Liver (tissue), 9 donors: Measurements from ENCODE around the gene TPT1. TPM values are rescaled to one million over a fixed set of nuclear protein-coding genes. Genes with fewer than 3 reads are reported as not detected.

Experiments used
- DNase-seq: peaks from one replicate; pipeline ENCODE4 v3.0.0-alpha.2; 2017; ENCODE audit warnings: low spot score
- H3K27ac ChIP-seq, 2 donors: one replicate each; pipeline ENCODE4 v1.7.0; 2013; ENCODE audit warnings: inconsistent platforms in 2 of 2, low read length in 2 of 2, control low read depth in 1 of 2, low read depth in 1 of 2, mild to moderate bottlenecking in 1 of 2
- H3K27me3 ChIP-seq, 4 donors: one replicate each; pipeline versions ENCODE4 v1.6.1 to v1.7.0; 2013; ENCODE audit warnings: low read length in 3 of 4, inconsistent platforms in 1 of 4, mild to moderate bottlenecking in 1 of 4, moderate library complexity in 1 of 4; ENCODE audit not compliant: control insufficient read depth in 4 of 4, insufficient read depth in 4 of 4
- H3K36me3 ChIP-seq, 4 donors: one replicate each; pipeline versions ENCODE4 v1.6.1 to v1.7.0; 2013; ENCODE audit warnings: low read length in 3 of 4, mild to moderate bottlenecking in 3 of 4, low read depth in 1 of 4, moderate library complexity in 1 of 4; ENCODE audit not compliant: control insufficient read depth in 4 of 4, insufficient read depth in 3 of 4
- H3K4me1 ChIP-seq, 4 donors: one replicate each; pipeline versions ENCODE4 v1.6.1 to v1.7.0; 2013; ENCODE audit warnings: low read length in 3 of 4, mild to moderate bottlenecking in 3 of 4, moderate library complexity in 1 of 4; ENCODE audit not compliant: control insufficient read depth in 4 of 4, insufficient read depth in 4 of 4
- H3K4me3 ChIP-seq, 3 donors: one replicate each; pipeline versions ENCODE4 v1.6.1 to v1.7.0; 2013; ENCODE audit warnings: low read length in 3 of 3, control low read depth in 1 of 3, low read depth in 1 of 3, mild to moderate bottlenecking in 1 of 3
- H3K9ac ChIP-seq, 2 donors: one replicate each; pipeline ENCODE4 v1.7.0; 2013; ENCODE audit warnings: low read length in 2 of 2, mild to moderate bottlenecking in 2 of 2, moderate library complexity in 2 of 2, control low read depth in 1 of 2, low read depth in 1 of 2
- H3K9me3 ChIP-seq, 4 donors: one replicate each; pipeline versions ENCODE4 v1.6.1 to v1.7.0; 2013; ENCODE audit warnings: low read length in 3 of 4; ENCODE audit not compliant: control insufficient read depth in 4 of 4
- EGR1 ChIP-seq, 2 donors: IDR thresholded peaks; 2 replicates each; pipeline ENCODE4 v1.6.1; 2016 to 2018; ENCODE audit warnings: antibody characterized with exemption in 2 of 2, low read depth in 2 of 2
- FOXA1 ChIP-seq: IDR thresholded peaks from 2 replicates; pipeline ENCODE4 v1.6.1; 2016; ENCODE audit warnings: antibody characterized with exemption
- GABPA ChIP-seq, 2 donors: IDR thresholded peaks in 1 of 2; conservative IDR thresholded peaks in 1 of 2; 2 replicates each; pipeline ENCODE4 v1.6.1; 2016; ENCODE audit warnings: antibody characterized with exemption in 2 of 2, mild to moderate bottlenecking in 1 of 2, moderate library complexity in 1 of 2
- HNF4A ChIP-seq, 2 donors: conservative IDR thresholded peaks; 2 replicates each; pipeline ENCODE4 v1.6.1; 2016; ENCODE audit warnings: antibody characterized with exemption in 2 of 2, mild to moderate bottlenecking in 2 of 2
- HNF4G ChIP-seq: IDR thresholded peaks from 2 replicates; pipeline ENCODE4 v1.6.1; 2016; ENCODE audit warnings: antibody characterized with exemption
- JUND ChIP-seq, 2 donors: IDR thresholded peaks; 2 replicates each; pipeline ENCODE4 v1.6.1; 2016; ENCODE audit warnings: antibody characterized with exemption in 2 of 2
- RXRA ChIP-seq, 2 donors: IDR thresholded peaks; 2 replicates each; pipeline ENCODE4 v1.6.1; 2017 to 2018; ENCODE audit warnings: antibody characterized with exemption in 2 of 2, mild to moderate bottlenecking in 1 of 2
- SP1 ChIP-seq: IDR thresholded peaks from 2 replicates; pipeline ENCODE4 v1.6.1; 2018; ENCODE audit warnings: antibody characterized with exemption, mild to moderate bottlenecking
- TAF1 ChIP-seq: conservative IDR thresholded peaks from 2 replicates; pipeline ENCODE4 v1.6.1; 2016; ENCODE audit warnings: antibody characterized with exemption, mild to moderate bottlenecking
- YY1 ChIP-seq: IDR thresholded peaks from 2 replicates; pipeline ENCODE4 v1.6.1; 2016; ENCODE audit warnings: antibody characterized with exemption, mild to moderate bottlenecking
- WGBS: extraction: QIAGEN DNeasy Blood & Tissue Kit; methylation state at CpG from one replicate; pipeline ENCODE4 v1.1.7; 2013; 5-methylcytosine and 5-hydroxymethylcytosine counted together
- polyA plus RNA-seq, 2 donors: library from polyadenylated mRNA; stranded (reverse) in 1 of 2; unstranded in 1 of 2; fragments of 200-250 nt in 1 of 2; fragments of >200 nt in 1 of 2; fragmentation: Nextera tagmentation in 1 of 2; extraction: Ambion mirVana in 1 of 2; gene quantifications; one replicate each; pipeline versions ENCODE4 v1.2.1 to v1.2.3, GENCODE V29; 2013 to 2015
- total RNA-seq, 2 donors: library from RNA; depleted of rRNA; stranded (reverse); fragments of >200 nt; gene quantifications; one replicate each; pipeline ENCODE4 v1.2.3, GENCODE V29; 2014
- TF ChIP-seq, protein P1 (sequence below): IDR thresholded peaks from 2 replicates; pipeline ENCODE4 v1.6.1; 2016; ENCODE audit warnings: antibody characterized with exemption
- TF ChIP-seq, protein P2 (sequence below): IDR thresholded peaks from 2 replicates; pipeline ENCODE4 v1.6.1; 2016; ENCODE audit warnings: antibody characterized with exemption
- TF ChIP-seq, protein P3 (sequence below): IDR thresholded peaks from 2 replicates; pipeline ENCODE4 v1.6.1; 2016; ENCODE audit warnings: antibody characterized with exemption
- TF ChIP-seq, protein P4 (sequence below): IDR thresholded peaks from 2 replicates; pipeline ENCODE4 v1.6.1; 2016; ENCODE audit warnings: antibody characterized with exemption, mild to moderate bottlenecking
- donor health status: healthy.
- donor health status: healthy.
- donor health status: healthy.
- donor health status: healthy.
- donor health status: healthy.

TPT1 gene
- total and polyA plus RNA-seq, 4 donors: 1,382 to 2,885 (median 1,815) TPM

DNA sequence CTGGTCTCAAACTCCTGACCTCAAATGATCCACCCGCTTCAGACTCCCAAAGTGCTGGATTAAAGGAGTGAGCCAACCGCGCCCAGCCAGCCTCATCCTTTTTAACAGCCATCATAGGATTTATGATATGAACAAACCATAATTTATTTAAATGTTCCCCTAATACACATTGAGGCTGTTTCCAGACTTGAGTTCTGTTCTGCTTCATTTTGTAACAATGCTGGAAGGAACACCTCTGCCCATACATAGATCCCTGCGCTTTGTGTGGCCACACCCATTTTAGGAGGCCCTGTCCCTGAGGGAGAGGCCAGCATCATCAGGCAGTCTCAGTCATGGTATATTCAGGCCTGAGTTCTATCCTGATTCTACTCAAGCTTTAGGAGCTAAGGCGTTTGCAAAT is 35.9 kb downstream of the TPT1 start:
- Histone ChIP-seq H3K27me3 (no peaks in the 10 kb centered on the region), H3K4me1 (no peaks in the 10 kb centered on the region), H3K4me3 (no peak overlapping the region), H3K27ac (no peak overlapping the region), H3K9me3 (no peaks in the 10 kb centered on the region), H3K36me3 (no peaks in the 10 kb centered on the region), H3K9ac (no peak overlapping the region)
- no peak for DNase-seq
- 85% methylated on average over 5 of the region's 5 CpGs for WGBS
- TF ChIP-seq, protein P1, sequence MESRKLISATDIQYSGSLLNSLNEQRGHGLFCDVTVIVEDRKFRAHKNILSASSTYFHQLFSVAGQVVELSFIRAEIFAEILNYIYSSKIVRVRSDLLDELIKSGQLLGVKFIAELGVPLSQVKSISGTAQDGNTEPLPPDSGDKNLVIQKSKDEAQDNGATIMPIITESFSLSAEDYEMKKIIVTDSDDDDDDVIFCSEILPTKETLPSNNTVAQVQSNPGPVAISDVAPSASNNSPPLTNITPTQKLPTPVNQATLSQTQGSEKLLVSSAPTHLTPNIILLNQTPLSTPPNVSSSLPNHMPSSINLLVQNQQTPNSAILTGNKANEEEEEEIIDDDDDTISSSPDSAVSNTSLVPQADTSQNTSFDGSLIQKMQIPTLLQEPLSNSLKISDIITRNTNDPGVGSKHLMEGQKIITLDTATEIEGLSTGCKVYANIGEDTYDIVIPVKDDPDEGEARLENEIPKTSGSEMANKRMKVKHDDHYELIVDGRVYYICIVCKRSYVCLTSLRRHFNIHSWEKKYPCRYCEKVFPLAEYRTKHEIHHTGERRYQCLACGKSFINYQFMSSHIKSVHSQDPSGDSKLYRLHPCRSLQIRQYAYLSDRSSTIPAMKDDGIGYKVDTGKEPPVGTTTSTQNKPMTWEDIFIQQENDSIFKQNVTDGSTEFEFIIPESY: no peak
- TF ChIP-seq HNF4G: no peak
- no peak for TF ChIP-seq GABPA (IDR thresholded peaks at IDR 0.05 in 1 of 2, conservative IDR thresholded peaks at IDR 0.05 in 1 of 2)
- TF ChIP-seq RXRA (IDR thresholded peaks at IDR 0.05): no peak
- TF ChIP-seq, protein P2, sequence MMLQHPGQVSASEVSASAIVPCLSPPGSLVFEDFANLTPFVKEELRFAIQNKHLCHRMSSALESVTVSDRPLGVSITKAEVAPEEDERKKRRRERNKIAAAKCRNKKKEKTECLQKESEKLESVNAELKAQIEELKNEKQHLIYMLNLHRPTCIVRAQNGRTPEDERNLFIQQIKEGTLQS: no peak
- TF ChIP-seq FOXA1: no peak
- TF ChIP-seq TAF1: no peak
- no peak for TF ChIP-seq JUND (IDR thresholded peaks at IDR 0.05)

DNA sequence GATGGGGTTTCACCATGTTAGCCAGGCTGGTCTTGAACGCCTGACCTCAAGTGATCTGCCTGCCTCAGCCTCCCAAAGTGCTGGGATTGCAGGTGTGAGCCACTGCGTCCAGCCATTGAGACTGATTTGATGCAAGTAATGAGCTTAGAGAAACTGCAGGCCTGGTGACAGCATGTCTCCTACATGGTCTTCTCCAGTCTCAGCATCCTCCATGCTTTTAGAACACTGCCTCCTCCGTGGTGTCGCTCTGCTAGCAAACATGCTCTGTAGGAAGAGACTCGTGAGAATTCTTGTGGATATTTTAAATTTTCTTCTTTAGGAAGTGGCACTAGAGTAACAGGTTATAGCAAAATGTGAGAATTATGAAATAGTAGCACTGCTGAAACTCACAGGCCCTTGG is 37.1 kb downstream of the TPT1 start:
- Histone ChIP-seq H3K4me1 (no peaks in the 10 kb centered on the region), H3K9ac (no peak overlapping the region), H3K9me3 (no peaks in the 10 kb centered on the region), H3K27ac (no peak overlapping the region), H3K27me3 (no peaks in the 10 kb centered on the region), H3K36me3 (no peaks in the 10 kb centered on the region), H3K4me3 (no peak overlapping the region)
- 84% methylated on average over 5 of the region's 5 CpGs for WGBS
- TF ChIP-seq GABPA (IDR thresholded peaks at IDR 0.05 in 1 of 2, conservative IDR thresholded peaks at IDR 0.05 in 1 of 2) (no peak), SP1 (no peak), EGR1 (IDR thresholded peaks at IDR 0.05; ENCODE audit: low read depth in 2 of 2) (no peak), FOXA1 (no peak), YY1 (no peak), HNF4A (conservative IDR thresholded peaks at IDR 0.05) (no peak), RXRA (IDR thresholded peaks at IDR 0.05) (no peak)
- TF ChIP-seq, protein P3, sequence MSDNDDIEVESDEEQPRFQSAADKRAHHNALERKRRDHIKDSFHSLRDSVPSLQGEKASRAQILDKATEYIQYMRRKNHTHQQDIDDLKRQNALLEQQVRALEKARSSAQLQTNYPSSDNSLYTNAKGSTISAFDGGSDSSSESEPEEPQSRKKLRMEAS: no peak
- TF ChIP-seq, protein P4, sequence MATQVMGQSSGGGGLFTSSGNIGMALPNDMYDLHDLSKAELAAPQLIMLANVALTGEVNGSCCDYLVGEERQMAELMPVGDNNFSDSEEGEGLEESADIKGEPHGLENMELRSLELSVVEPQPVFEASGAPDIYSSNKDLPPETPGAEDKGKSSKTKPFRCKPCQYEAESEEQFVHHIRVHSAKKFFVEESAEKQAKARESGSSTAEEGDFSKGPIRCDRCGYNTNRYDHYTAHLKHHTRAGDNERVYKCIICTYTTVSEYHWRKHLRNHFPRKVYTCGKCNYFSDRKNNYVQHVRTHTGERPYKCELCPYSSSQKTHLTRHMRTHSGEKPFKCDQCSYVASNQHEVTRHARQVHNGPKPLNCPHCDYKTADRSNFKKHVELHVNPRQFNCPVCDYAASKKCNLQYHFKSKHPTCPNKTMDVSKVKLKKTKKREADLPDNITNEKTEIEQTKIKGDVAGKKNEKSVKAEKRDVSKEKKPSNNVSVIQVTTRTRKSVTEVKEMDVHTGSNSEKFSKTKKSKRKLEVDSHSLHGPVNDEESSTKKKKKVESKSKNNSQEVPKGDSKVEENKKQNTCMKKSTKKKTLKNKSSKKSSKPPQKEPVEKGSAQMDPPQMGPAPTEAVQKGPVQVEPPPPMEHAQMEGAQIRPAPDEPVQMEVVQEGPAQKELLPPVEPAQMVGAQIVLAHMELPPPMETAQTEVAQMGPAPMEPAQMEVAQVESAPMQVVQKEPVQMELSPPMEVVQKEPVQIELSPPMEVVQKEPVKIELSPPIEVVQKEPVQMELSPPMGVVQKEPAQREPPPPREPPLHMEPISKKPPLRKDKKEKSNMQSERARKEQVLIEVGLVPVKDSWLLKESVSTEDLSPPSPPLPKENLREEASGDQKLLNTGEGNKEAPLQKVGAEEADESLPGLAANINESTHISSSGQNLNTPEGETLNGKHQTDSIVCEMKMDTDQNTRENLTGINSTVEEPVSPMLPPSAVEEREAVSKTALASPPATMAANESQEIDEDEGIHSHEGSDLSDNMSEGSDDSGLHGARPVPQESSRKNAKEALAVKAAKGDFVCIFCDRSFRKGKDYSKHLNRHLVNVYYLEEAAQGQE: no peak
- no peak for DNase-seq
